Tibial nerve (tissue), 4 donors: ENCODE results near the gene ZFAND3. TPM values are rescaled to one million over a fixed set of nuclear protein-coding genes. Genes with fewer than 3 reads are reported as not detected.

ENCODE experiments used
- DNase-seq, 2 donors: peaks; one replicate each; pipeline ENCODE4 v3.0.0-alpha.2; 2019; ENCODE audit warnings: low spot score in 2 of 2
- H3K27ac ChIP-seq, 4 donors: fragments of 200-600 bp; sonication (generic) in 3 of 4; one replicate each; pipeline ENCODE4 v1.5.1; 2017 to 2019; ENCODE audit warnings: mild to moderate bottlenecking in 1 of 4
- H3K27me3 ChIP-seq, 2 donors: fragments of 200-600 bp; sonication (generic) in 1 of 2; one replicate each; pipeline versions ENCODE4 v1.5.1 to v1.6.0; 2017 to 2019
- H3K36me3 ChIP-seq, 3 donors: fragments of 200-600 bp; sonication (generic); one replicate each; pipeline ENCODE4 v1.5.1; 2018 to 2019
- H3K4me1 ChIP-seq, 4 donors: fragments of 200-600 bp; sonication (generic) in 3 of 4; one replicate each; pipeline ENCODE4 v1.5.1; 2017 to 2019
- H3K4me3 ChIP-seq, 4 donors: fragments of 200-600 bp; sonication (generic) in 3 of 4; one replicate each; pipeline ENCODE4 v1.5.1; 2017 to 2019; ENCODE audit warnings: mild to moderate bottlenecking in 1 of 4, moderate library complexity in 1 of 4
- H3K9me3 ChIP-seq, 4 donors: fragments of 200-600 bp; sonication (generic) in 3 of 4; one replicate each; pipeline ENCODE4 v1.5.1; 2017 to 2019
- EP300 ChIP-seq, 2 donors: sonication (generic); formaldehyde crosslinking; IDR thresholded peaks; one replicate each; pipeline ENCODE4 v1.6.1; 2017; ENCODE audit warnings: antibody characterized with exemption in 2 of 2, mild to moderate bottlenecking in 1 of 2
- POLR2A ChIP-seq, 2 donors: fragments of 450-650 bp; IDR thresholded peaks; one replicate each; pipeline ENCODE4 v1.6.1; 2017; ENCODE audit warnings: antibody characterized with exemption in 2 of 2, mild to moderate bottlenecking in 2 of 2, moderate library complexity in 2 of 2
- WGBS, 2 donors: methylation state at CpG; one replicate each; pipeline ENCODE4 v1.1.5; 2018; 5-methylcytosine and 5-hydroxymethylcytosine counted together
- total RNA-seq, 4 donors: library from RNA; depleted of rRNA; stranded (reverse); fragments of >200 nt; gene quantifications; one replicate each; pipeline ENCODE4 v1.1.0, GENCODE V29; 2016
- TF ChIP-seq, protein P1 (sequence below), 5 experiments: fragments of 200-600 bp in 3 of 5; fragments of 450-650 bp in 2 of 5; sonication (generic) in 3 of 5; IDR thresholded peaks; one replicate each; pipeline ENCODE4 v1.5.1; 2016 to 2019; ENCODE audit warnings: antibody characterized with exemption in 5 of 5, mild to moderate bottlenecking in 3 of 5, moderate library complexity in 2 of 5

ZFAND3 gene
- total RNA-seq, 4 donors from 2014 or later, result 30.1 to 47.9 (median 39.1) TPM

DNA sequence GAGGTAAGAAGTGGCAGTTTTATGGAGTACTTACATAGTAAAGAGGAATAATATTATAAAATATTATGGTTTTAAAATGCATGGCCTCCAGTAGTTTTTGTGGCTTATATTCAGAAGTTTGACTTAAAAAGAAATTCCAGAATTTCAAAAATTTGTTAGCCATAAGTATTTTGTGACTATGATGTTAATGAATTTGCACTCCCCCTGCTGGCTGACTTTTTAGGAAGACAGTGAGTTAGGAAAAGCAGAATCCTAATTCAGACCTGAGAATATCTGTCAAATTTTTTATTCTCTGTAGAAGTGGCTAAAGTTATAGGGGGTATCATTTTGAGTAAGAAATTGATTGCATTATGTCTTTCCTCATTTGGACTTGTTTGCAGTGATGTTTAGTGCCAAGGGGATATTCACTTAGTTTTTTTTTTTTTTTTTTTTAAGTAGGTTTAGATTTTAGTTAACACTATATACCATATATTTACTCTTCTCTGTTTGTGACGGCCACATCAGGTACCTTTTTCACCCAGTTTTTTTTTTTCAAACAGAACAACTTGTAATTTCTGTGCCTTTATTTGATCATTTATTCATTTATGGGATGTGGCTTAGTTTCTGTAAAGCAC, 40.8 kb downstream of the ZFAND3 start:
- DNase-seq, result peak in 1 of 2 donors; percentile 78
- Histone ChIP-seq H3K27me3 (no peaks in the 10 kb centered on the region), H3K36me3 (no peaks in the 10 kb centered on the region), H3K4me1 (peaks cover 0 to 62% (median 2%) of the 10 kb centered on the region in 4 donors), H3K27ac (no peak overlapping the region), H3K4me3 (no peak overlapping the region), H3K9me3 (no peaks in the 10 kb centered on the region)
- WGBS, 2 donors, result 79 to 82% methylated on average over 1 of the region's 1 CpG
- TF ChIP-seq EP300 (IDR thresholded peaks at IDR 0.05), result no peak
- TF ChIP-seq, protein P1, sequence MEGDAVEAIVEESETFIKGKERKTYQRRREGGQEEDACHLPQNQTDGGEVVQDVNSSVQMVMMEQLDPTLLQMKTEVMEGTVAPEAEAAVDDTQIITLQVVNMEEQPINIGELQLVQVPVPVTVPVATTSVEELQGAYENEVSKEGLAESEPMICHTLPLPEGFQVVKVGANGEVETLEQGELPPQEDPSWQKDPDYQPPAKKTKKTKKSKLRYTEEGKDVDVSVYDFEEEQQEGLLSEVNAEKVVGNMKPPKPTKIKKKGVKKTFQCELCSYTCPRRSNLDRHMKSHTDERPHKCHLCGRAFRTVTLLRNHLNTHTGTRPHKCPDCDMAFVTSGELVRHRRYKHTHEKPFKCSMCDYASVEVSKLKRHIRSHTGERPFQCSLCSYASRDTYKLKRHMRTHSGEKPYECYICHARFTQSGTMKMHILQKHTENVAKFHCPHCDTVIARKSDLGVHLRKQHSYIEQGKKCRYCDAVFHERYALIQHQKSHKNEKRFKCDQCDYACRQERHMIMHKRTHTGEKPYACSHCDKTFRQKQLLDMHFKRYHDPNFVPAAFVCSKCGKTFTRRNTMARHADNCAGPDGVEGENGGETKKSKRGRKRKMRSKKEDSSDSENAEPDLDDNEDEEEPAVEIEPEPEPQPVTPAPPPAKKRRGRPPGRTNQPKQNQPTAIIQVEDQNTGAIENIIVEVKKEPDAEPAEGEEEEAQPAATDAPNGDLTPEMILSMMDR (IDR thresholded peaks at IDR 0.05), result peak; percentile 23 to 46 (median 41)

DNA sequence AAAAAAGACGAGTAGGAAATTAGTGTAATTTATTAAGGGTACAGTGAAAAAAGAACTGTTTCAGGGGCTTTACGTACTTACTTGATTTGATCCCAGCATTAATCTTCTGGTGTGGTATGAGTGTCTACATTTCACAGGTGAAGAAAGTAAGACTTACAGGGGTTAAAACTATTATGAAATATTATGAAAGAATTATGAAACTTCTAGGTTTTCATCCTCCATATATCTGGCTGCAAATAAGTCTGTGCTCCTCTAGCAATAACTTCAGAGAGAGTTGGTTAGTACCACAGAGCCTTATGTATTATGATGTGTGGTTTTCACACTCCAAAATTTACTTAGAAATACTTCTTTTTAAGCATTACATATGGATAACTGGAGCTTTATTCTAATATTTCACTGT, 41.9 kb downstream of the ZFAND3 start:
- no peak for TF ChIP-seq POLR2A (IDR thresholded peaks at IDR 0.05)
- TF ChIP-seq, protein P1 (IDR thresholded peaks at IDR 0.05), result no peak
- TF ChIP-seq EP300 (IDR thresholded peaks at IDR 0.05), result no peak
- peaks cover 0 to 73% (median 6%) of the 10 kb centered on the region in 4 donors for H3K4me1 ChIP-seq
- no peak overlapping the region for H3K4me3 ChIP-seq
- WGBS, 2 donors, result 77 to 81% methylated on average over 2 of the region's 2 CpGs
- no peaks in the 10 kb centered on the region for H3K36me3 ChIP-seq
- H3K9me3 ChIP-seq, result no peaks in the 10 kb centered on the region
- H3K27me3 ChIP-seq, result no peaks in the 10 kb centered on the region
- no peak for DNase-seq
- H3K27ac ChIP-seq, result no peak overlapping the region

DNA sequence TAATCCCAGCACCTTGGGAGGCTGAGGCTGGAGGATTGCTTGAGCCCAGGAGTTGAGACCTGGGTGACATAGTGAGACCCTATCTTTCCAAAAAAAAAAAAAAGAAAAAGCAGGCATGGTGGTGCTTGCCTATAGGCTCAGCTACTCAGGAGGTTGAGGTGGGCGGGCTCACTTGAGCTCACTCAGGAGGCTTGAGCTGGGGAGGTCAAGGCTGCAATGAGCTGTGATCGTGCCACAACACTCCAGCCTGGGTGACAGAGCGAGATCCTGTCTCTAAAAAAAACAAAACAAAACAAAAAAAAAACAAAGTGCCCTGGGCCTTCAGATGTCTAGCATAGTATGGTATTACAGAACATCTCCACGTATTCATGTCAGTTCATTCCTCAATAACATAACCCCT, 42.9 kb downstream of the ZFAND3 start:
- WGBS, 2 donors, result 73 to 77% methylated on average over 4 of the region's 4 CpGs
- Histone ChIP-seq H3K4me1 (peaks cover 0 to 76% (median 10%) of the 10 kb centered on the region in 4 donors), H3K4me3 (no peak overlapping the region), H3K9me3 (no peaks in the 10 kb centered on the region), H3K27ac (no peak overlapping the region), H3K27me3 (no peaks in the 10 kb centered on the region), H3K36me3 (no peaks in the 10 kb centered on the region)
- DNase-seq, result no peak
- TF ChIP-seq POLR2A (IDR thresholded peaks at IDR 0.05), result no peak
- TF ChIP-seq, protein P1 (IDR thresholded peaks at IDR 0.05), result no peak
- no peak for TF ChIP-seq EP300 (IDR thresholded peaks at IDR 0.05)

DNA sequence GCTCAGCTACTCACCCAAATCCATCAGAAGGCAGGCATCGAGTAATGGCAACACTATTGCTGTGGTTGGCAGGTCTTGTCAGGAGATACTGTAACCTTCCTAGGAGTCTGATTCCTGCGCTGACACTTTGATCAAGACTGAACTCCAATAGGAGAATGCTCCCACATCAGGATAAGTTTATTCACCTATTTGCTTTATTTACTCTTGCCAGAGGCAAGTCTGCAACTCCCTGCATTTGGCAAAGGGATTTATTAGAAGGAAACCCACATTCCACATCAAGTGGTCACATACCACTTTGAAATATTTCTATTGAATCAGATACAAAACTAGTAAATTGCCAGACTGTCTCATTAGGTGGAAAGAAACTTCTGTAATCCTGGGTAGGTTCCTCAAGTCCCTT, 43.5 kb downstream of the ZFAND3 start:
- Histone ChIP-seq H3K36me3 (no peaks in the 10 kb centered on the region), H3K27ac (no peak overlapping the region), H3K4me1 (peaks cover 0 to 77% (median 13%) of the 10 kb centered on the region in 4 donors), H3K9me3 (no peaks in the 10 kb centered on the region), H3K27me3 (no peaks in the 10 kb centered on the region), H3K4me3 (no peak overlapping the region)
- TF ChIP-seq, protein P1 (IDR thresholded peaks at IDR 0.05), result no peak
- no peak for TF ChIP-seq EP300 (IDR thresholded peaks at IDR 0.05)
- TF ChIP-seq POLR2A (IDR thresholded peaks at IDR 0.05), result no peak
- DNase-seq, result no peak
- WGBS, 2 donors, result 90% methylated on average over 2 of the region's 2 CpGs

DNA sequence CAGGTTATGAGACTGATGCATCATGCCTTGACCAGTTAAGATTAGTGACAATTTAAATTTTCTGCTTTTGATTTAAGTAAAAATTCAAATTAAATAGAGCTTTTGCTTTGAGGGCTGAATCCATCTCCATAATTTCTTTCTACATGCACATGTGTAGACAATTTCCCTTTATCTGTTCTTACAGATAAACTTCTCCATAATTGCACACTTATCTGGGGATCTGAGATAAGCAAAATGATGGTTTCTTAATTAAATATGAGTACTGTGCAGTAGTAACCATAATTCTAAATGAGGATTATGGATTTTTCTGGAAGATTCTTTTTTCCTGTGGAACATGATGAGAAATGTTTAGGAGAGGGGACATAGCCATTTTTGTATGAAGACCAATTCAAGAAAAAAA, 44.7 kb downstream of the ZFAND3 start:
- H3K27ac ChIP-seq, result no peak overlapping the region
- no peaks in the 10 kb centered on the region for H3K36me3 ChIP-seq
- H3K4me3 ChIP-seq, result no peak overlapping the region
- DNase-seq, result no peak
- no peaks in the 10 kb centered on the region for H3K9me3 ChIP-seq
- TF ChIP-seq POLR2A (IDR thresholded peaks at IDR 0.05), result no peak
- TF ChIP-seq, protein P1 (IDR thresholded peaks at IDR 0.05), result no peak
- no peak for TF ChIP-seq EP300 (IDR thresholded peaks at IDR 0.05)
- peaks cover 0 to 78% (median 13%) of the 10 kb centered on the region in 4 donors for H3K4me1 ChIP-seq
- H3K27me3 ChIP-seq, result no peaks in the 10 kb centered on the region
